ENCODE results near the gene TACSTD2.
"Not testable (repeated sequence)": the region's sequence is repeated elsewhere in the genome, so short reads cannot be mapped to it uniquely, and the experiment has no call there.

TACSTD2 gene

GRCh38 chr1:58586271-58586670 is 9.2 kb upstream of the TACSTD2 start:
- no peak for DNase-seq

- DNase-seq, result no peak
These were observed 8.6 kb upstream of the TACSTD2 start for GRCh38 chr1:58585581-58586151.

DNA sequence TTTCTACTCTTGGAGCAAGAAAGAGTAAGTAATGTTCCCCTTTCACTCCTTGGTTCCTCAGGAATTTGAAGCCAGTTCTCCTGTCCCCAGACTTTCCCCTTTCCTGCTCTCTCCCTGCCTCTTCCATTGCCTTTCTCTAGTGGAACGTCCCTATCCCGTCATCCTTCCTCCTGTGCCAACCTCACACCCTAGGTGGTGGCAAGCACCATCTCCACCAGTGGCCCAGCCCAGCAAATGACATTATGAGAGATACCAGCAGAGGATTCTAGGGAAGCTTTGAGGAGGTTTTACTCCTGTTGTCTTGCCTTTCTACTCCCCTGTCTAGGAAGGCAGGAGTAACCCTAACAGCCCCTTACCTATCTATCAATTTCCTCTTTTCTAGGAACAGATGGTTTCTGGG is 8.1 kb upstream of the TACSTD2 start:
- no peak for DNase-seq

- DNase-seq, result no peak
These were observed 7.2 kb upstream of the TACSTD2 start for GRCh38 chr1:58584082-58584895.

DNA sequence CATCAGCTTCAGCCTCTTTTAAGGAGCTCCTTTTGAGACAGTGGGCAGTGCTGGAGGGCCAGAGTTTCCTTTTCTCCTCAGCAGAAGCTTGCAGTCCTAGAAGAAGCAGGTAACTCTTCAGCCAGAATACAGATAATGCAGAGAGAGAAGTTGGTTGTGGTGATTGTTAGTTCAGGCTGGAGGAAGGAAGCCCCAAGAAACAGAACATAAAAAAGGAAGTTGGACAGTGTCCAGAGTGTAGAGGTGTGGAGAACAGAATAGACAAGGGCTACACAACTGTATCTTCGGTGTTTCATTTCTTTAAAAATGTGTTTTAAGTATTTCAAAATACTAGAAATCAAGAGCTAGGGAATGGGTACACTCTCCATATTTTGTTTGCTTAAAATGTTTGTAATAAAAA is 6.4 kb upstream of the TACSTD2 start:
- DNase-seq, result no peak

DNA sequence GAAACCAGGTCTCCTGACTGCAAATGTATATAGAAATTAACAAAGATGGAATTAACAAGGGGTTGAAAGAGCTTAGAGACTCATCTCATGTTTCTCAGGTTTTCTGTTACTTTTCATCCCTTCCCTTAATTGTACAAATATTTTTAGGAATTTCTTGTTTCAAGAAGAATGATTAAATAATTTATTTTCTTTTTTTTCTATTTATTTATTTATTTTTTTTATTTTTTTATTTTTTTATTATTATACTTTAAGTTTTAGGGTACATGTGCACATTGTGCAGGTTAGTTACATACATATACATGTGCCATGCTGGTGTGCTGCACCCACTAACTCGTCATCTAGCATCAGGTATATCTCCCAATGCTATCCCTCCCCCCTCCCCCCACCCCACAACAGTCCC is 5.1 kb upstream of the TACSTD2 start:
- DNase-seq, result not testable (repeated sequence)

DNA sequence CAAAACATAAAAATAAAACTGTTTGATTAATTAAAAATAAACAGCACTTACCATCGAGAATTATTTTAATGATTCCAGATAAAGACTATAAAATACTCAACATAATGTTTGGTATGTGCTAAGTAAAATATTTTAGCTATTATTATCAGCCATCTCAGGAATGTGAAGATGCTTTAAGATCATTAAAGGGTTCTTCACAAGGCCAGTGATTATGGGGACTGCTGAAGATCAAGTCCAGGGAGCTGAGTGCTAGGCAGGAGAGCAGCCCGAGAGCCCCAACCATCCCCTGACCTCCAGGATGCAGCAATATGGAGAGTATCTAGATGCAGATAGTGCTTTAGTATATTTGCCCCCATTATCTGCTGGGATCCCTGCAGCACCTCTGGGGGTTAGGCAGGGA is 4.6 kb upstream of the TACSTD2 start:
- DNase-seq, result no peak

- DNase-seq, result no peak
These were observed 3.1 kb upstream of the TACSTD2 start for GRCh38 chr1:58580186-58580585.

- no peak for DNase-seq
These were observed 590 bp upstream of the TACSTD2 start for GRCh38 chr1:58577654-58578030.

DNA sequence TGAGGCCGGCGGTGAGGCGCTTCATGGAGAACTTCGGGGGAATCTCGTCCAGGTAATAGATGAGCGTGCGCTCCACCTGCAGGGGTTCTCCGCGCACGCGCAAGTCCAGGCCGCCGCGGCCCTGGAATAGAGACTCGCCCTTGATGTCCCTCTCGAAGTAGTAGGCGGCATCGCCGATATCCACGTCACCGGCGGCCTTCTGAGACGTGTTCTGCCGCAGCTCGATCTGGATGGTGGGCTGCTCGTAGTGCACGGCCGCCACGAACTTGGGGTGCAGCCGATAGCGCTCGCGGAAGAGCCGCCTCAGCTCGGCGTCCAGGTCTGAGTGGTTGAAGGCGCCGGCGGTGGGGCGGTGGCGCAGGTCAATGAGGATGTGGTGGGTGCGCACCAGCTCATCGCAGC is 726 bp downstream of the TACSTD2 start:
- no peak for DNase-seq

- no peak for DNase-seq
These were observed 1.3 kb downstream of the TACSTD2 start for GRCh38 chr1:58575551-58576324.

DNA sequence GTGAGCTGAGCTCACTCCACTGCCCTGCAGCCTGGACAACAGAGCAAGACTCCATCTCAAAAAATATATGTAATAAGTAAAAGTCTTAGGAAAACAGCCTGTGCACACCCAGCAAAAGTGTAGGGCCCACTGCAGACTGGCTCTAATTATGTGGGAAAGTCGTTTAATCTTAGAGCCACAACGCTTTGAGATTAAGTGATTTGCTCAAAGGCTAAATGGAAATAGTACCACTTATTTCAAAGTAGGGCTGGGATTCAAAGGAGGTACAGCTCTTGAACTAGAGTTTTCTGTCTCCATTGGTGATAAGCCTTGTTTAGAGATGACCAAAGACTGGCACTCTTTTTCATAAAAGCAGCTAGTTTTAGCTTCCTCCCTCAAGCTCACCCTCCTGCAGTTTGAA is 2.2 kb downstream of the TACSTD2 start:
- DNase-seq, result no peak

DNA sequence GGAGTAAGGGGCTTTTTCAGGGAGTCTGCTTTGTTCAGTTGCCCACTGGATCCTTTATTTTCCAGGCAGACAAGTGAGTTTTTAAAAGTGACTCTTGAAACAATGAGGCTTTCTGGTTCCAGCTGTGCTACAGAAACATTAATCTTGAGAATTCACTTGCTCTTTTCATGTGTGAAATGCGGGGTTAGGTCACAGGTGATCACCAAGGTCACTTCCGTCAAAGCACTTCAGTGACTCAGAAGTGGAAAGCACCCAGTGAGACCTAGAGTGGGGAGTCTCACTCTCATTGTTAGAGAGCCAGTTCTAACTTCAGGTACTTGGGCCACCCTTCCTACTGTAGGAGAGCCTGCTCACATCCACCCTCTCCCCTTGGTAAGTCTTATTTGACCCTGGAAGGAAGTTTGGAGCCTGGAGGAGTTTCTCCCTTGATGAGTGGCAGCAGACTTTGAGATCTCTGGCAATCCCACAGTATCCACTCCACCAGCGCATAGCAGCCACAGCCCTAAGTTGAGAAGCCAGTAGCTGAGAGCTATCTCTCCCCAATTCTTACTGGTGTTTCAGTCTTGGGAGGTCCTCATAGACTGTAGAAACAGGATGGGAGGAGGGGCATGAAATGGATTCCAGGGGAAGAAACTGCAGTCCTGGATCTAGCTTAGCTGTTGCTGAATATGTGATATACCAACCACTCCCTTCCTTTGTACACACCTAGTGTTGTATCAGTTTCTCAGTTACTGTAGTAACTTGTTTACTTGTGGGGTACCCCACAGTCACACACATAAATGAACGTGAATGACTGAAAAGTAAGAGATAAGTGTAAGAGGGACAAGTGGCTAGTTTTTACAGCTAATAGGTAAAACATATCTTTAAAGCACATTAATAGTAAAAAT is 3.1 kb downstream of the TACSTD2 start:
- no peak for DNase-seq

- no peak for DNase-seq
These were observed 3.9 kb downstream of the TACSTD2 start for GRCh38 chr1:58573138-58573537.

- DNase-seq, result no peak
These were observed 4.4 kb downstream of the TACSTD2 start for GRCh38 chr1:58572690-58573089.

DNA sequence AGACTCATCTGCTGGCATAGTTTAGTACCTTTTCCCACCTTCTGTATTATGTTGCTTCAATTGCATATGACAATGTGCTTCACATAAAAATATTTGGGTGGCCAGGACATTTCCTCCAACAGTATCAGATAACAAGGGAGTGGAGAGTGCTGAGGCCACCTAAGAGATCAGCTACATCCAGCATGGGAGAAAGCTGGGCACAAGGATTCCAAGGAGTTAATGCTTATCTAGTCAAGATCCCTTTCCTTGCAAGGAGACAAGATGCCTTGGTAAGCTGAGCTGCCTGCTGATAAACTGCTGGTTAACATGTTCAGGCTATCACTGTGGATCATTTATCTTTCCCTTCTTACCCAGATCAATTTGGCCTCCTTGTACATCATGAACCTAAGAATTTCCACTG is 5.4 kb downstream of the TACSTD2 start:
- no peak for DNase-seq

DNA sequence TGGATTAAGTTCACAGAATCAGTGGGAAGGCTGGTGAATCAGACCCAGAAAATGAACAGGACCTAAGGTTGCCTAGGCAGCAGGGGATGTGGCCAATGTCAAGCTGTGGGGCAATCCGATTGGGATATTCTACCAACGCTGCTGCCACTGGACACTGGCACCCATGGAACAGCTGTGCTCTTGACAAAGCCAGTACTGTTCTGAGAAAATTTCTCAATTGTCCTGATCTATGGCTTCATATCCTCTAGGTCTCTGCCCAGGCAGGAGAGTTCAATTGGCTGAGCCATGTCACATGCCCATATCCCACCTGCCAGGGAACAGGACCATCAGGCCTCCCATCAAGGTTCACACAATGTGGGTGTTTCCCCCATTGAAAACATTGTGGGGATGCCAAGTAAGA is 6.2 kb downstream of the TACSTD2 start:
- DNase-seq, result no peak

DNA sequence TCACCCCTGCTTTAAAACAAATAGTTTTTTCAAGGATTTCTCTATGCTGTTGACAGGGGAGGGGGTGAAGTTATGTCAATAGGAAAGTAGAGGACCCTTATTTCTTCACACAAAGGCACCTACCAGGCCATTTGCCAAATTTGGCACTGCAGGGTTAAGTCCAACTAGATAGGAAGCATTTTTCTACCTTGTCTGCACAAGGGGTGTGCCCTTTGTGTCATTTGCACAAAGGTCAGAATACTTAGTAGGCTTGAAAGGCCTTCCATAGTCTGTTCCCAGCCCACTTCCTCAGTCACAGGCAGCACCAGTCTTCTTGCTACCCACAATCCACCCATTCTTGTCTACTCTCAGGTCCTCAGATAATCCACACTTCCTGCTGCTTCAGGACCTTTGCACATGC is 7.0 kb downstream of the TACSTD2 start:
- DNase-seq, result no peak

GRCh38 chr1:58568911-58569310 is 8.1 kb downstream of the TACSTD2 start:
- no peak for DNase-seq

DNA sequence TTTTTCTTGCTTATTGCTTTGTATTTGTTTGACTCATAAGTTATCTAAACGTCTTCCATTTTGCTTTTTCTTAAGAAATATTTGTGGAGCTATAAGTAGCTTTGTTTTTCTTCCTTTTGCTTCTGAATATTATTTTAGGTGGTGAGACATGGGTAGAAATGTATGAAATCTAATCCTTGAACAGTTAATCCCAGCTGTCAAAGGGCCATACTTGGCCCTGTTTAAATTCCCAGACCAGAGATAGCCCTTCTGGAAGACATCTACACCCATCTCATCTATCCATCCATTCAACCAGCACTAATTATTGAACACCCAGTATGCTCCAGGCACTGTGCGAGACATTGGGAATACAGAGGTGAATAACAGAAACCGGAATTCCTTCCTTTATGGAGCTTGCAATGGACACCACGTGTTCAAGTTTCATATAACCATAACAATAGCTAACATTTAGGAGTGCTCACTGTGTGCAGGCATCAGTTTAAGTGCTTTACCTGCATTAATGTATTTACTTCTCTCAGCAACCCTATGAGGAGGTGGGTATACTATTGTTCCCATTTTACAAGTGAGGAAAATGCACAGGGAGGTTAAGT is 8.7 kb downstream of the TACSTD2 start:
- no peak for DNase-seq

- DNase-seq, result no peak
These were observed 10.7 kb downstream of the TACSTD2 start for GRCh38 chr1:58566339-58566738.

GRCh38 chr1:58563715-58564114 is 13.3 kb downstream of the TACSTD2 start:
- DNase-seq, result not testable (repeated sequence)

GRCh38 chr1:58561633-58562032 is 15.4 kb downstream of the TACSTD2 start:
- DNase-seq, result no peak
